Calu3 (cell line): ENCODE results near the gene MLXIP. TPM values are rescaled to one million over a fixed set of nuclear protein-coding genes. Genes with fewer than 3 reads are reported as not detected.

Source experiments
- BruUV-seq: library from RNA; stranded (reverse); fragments of 400-500 nt; replicated peaks from 2 replicates; lab custom pipeline; 2021; lab: Mats Ljungman, UMichigan
- CTCF ChIA-PET: fragments of 300-600 bp; sonication (Branson Sonifier 250); formaldehyde crosslinking; loops from one replicate; lab custom pipeline; 2022; ENCODE audit warnings: antibody characterized with exemption; lab: Charles Lee
- DNase-seq: peaks from one replicate; pipeline ENCODE4 v3.0.0; 2022
- H3K27ac Mint-ChIP-seq: one replicate; pipeline ENCODE4 v1.8.0; 2022; ENCODE audit warnings: mixed read lengths; ENCODE audit not compliant: unreplicated experiment
- H3K27me3 Mint-ChIP-seq: one replicate; pipeline ENCODE4 v1.8.0; 2022; ENCODE audit warnings: mixed read lengths; ENCODE audit not compliant: unreplicated experiment
- H3K36me3 Mint-ChIP-seq: one replicate; pipeline ENCODE4 v1.8.0; 2022; ENCODE audit warnings: mild to moderate bottlenecking, moderate library complexity, mixed read lengths; ENCODE audit not compliant: insufficient read depth, unreplicated experiment
- H3K4me1 Mint-ChIP-seq: one replicate; pipeline ENCODE4 v1.8.0; 2022; ENCODE audit warnings: mild to moderate bottlenecking, low read depth, mixed read lengths; ENCODE audit not compliant: unreplicated experiment
- H3K4me3 Mint-ChIP-seq: one replicate; pipeline ENCODE4 v1.8.0; 2022; ENCODE audit warnings: mild to moderate bottlenecking, low read depth, moderate library complexity, mixed read lengths; ENCODE audit not compliant: unreplicated experiment
- H3K9me3 Mint-ChIP-seq: one replicate; pipeline ENCODE4 v1.8.0; 2022; ENCODE audit warnings: low read depth, mixed read lengths; ENCODE audit not compliant: unreplicated experiment
- intact Hi-C: fragments of 100-400 bp; cut with micrococcal nuclease; formaldehyde crosslinking; loops from one replicate; pipeline ENCODE4 v1.10.0; 2022; ENCODE audit not compliant: unreplicated experiment
- total RNA-seq: library from RNA; stranded (reverse); gene quantifications from 2 replicates; pipeline ENCODE4 v1.2.3, GENCODE V29; 2022
- TF ChIP-seq, protein P1 (sequence below): fragments of 200-600 bp; IDR thresholded peaks from one replicate; pipeline ENCODE4 v1.8.0; 2022; ENCODE audit warnings: antibody characterized with exemption; ENCODE audit not compliant: unreplicated experiment

MLXIP gene
- total RNA-seq, 1 experiment from 2014 or later, result 55.3 TPM

DNA sequence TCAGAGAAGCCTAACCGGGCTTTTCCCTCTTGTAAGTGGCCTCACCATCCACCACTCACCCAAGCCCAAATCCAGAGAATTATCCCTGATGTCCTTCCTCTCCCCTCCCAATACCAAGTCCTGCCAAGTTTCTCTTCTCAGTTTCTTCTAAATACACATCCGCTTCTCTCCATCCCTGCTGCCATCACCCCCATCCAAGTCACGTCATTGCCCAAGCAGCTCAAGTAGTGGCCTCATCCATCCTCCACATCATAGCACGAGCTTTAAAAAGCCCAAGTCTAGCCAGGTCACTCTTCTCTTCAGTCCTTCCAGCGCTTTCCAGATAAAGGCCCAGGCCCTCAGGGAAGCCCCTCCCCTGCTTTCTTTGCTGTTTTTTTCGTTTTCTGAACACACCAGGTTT is 70.1 kb downstream of the MLXIP start:
- DNase-seq, result no peak
- no TSS peak for BruUV-seq
- Mint-ChIP-seq H3K4me1 (no peaks in the 10 kb centered on the region), H3K4me3 (no peak overlapping the region), H3K27ac (no peak overlapping the region), H3K9me3 (no peaks in the 10 kb centered on the region), H3K27me3 (peaks cover 14% of the 10 kb centered on the region), H3K36me3 (no peaks in the 10 kb centered on the region)
- CTCF ChIA-PET, result no interaction called here
- intact Hi-C loops, result no loop called here
- TF ChIP-seq, protein P1, sequence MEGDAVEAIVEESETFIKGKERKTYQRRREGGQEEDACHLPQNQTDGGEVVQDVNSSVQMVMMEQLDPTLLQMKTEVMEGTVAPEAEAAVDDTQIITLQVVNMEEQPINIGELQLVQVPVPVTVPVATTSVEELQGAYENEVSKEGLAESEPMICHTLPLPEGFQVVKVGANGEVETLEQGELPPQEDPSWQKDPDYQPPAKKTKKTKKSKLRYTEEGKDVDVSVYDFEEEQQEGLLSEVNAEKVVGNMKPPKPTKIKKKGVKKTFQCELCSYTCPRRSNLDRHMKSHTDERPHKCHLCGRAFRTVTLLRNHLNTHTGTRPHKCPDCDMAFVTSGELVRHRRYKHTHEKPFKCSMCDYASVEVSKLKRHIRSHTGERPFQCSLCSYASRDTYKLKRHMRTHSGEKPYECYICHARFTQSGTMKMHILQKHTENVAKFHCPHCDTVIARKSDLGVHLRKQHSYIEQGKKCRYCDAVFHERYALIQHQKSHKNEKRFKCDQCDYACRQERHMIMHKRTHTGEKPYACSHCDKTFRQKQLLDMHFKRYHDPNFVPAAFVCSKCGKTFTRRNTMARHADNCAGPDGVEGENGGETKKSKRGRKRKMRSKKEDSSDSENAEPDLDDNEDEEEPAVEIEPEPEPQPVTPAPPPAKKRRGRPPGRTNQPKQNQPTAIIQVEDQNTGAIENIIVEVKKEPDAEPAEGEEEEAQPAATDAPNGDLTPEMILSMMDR, result no peak

DNA sequence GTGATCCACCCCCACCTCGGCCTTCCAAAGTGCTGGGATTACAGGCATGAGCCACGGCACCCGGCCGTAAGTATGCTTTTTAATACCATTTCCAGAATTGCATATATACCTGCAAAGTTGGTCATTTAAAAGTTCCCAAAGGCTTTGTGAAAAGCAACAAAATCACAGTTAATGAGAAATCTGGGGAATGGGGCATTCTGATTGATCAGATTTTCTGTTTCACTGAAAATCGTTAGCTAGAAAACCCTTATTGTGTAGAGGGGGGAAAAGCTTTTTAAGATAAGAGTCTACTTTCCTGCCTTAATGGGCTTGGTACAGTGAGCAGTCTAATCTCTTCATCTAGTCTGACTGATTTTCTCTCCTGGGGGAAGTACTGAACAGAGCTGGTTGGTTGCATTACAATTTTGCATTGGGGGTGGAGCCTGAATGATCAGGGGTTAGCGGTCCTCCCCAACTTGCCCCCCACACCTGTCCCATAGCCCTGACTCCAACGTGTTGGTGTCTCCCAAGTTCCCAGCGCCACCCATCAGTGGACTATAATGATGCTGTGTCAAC is 71.6 kb downstream of the MLXIP start:
- BruUV-seq, result no TSS peak
- CTCF ChIA-PET, result interaction anchor here (0.6 to 1.3 kb wide), 3 partner anchors 19 to 191 kb away, joined by 4 to 9 read pairs (median 6); no protein-coding TSS in a partner anchor
- no peak for DNase-seq
- Mint-ChIP-seq H3K36me3 (no peaks in the 10 kb centered on the region), H3K4me3 (no peak overlapping the region), H3K27me3 (peaks cover 16% of the 10 kb centered on the region), H3K9me3 (no peaks in the 10 kb centered on the region), H3K4me1 (no peaks in the 10 kb centered on the region), H3K27ac (no peak overlapping the region)
- intact Hi-C loops, result no loop called here
- TF ChIP-seq, protein P1, result no peak

DNA sequence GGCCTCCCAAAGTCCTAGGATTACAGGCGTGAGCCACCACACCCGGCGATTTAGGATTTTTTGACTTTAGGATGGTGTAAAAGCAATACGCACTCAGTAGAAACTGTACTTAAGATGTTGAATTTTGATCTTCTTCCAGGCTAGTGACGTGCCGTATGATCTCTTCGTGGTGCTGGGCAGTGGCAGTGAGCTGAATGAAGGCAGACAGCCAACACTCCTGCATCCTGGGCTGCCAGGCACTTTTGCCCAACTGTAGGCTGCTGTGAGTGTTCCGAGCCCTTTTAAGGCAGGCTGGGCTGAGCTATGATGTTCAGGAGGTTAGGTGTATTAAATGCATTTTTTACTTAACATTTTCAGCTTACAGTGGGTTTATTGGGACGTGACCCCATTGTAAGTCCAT is 74.2 kb downstream of the MLXIP start:
- H3K4me1 Mint-ChIP-seq, result no peaks in the 10 kb centered on the region
- H3K27ac Mint-ChIP-seq, result no peak overlapping the region
- H3K4me3 Mint-ChIP-seq, result no peak overlapping the region
- TF ChIP-seq, protein P1, result no peak
- peaks cover 27% of the 10 kb centered on the region for H3K27me3 Mint-ChIP-seq
- BruUV-seq, result no TSS peak
- CTCF ChIA-PET, result no interaction called here
- no peaks in the 10 kb centered on the region for H3K36me3 Mint-ChIP-seq
- intact Hi-C loops, result no loop called here
- DNase-seq, result no peak
- no peaks in the 10 kb centered on the region for H3K9me3 Mint-ChIP-seq

DNA sequence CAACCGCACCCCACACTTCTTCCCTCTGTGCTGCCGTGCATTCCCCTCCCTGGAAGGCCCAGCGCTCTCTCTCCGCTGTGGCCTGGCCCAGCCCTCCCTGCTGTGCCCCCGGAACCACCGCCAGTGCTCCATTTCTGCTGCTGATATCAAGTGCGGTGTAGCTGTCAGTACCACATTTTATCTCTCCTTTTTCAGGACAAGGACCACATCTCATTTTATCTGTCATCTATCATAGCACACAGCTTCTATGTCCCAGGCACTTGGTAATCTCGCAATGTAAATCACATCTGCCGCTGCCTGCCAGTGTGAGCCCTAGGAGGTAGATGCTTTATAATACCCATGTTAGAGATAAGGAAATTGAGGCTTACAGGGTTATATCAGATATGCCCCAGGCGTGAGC is 77.1 kb downstream of the MLXIP start:
- CTCF ChIA-PET, result no interaction called here
- Mint-ChIP-seq H3K27me3 (peaks cover 40% of the 10 kb centered on the region), H3K4me3 (no peak overlapping the region), H3K36me3 (no peaks in the 10 kb centered on the region), H3K4me1 (no peaks in the 10 kb centered on the region), H3K9me3 (no peaks in the 10 kb centered on the region), H3K27ac (no peak overlapping the region)
- no peak for DNase-seq
- no TSS peak for BruUV-seq
- intact Hi-C loops, result no loop called here
- TF ChIP-seq, protein P1, result no peak
